Stimulated activated CD8-positive, alpha-beta memory T cell treated with anti-CD3 and anti-CD28 coated beads, Interleukin-12 subunit alpha, Interleukin-12 subunit beta, amount 100 ng/mL, for 1 hour (primary cell): Measurements from ENCODE around the gene SLC66A2.

Experiments
- DNase-seq: peaks from one replicate; pipeline ENCODE4 v3.0.0-alpha.2; 2020; ENCODE audit warnings: low read depth

SLC66A2 gene

DNA sequence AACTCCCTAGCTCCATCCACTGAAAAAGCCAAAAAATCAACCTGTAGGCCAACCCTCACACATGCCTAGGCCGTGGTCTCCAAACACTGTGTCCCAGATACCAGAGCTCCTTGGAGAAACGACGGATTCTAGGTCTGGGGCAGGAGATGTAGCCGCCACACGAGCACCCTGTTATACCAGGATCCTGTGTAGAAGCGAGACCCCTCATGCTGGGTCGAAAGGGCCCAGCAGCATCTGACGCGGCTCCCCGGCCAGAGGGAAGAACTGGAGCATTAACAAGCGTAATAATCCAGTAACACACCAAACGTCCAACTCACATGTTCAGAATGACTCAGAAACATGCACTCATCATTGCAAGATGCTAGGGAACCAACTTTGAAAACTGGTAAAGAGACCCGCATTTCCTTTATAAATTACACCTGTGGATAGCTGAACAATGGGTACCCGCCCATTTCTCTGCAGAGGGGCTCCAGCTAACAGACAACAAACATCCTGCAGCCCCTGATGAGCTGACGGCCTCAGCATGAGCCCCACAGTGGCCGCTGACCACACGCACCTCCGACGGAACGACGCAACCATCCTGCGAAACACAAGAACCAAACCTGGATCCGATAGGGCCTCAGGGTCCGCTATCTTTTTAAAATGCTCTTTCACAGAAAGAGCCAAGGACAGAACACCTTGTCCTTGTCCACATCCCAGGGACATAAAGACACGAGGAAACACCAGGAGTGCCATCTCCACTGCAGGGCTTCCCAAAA, 14.2 kb downstream of the SLC66A2 start:
- no peak for DNase-seq

DNA sequence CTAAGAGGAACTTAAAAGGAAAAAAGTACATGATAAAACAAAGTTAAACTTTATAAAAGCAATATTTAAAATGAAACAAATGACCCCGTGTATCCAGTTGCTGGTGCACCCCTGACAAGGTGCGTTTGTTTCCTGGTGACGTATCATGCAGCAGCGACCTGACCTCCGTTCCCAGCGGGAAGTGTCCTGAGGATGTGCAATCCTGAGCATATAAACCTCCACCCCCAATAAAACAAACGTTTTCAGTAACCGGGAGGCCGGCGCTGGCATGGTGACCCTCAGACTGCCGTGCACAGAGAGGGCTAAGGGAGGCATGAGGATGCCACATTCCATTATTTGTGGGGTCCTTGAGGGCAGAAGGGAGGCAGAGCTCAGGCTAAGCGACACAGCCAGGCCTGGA, 14.8 kb downstream of the SLC66A2 start:
- no peak for DNase-seq

DNA sequence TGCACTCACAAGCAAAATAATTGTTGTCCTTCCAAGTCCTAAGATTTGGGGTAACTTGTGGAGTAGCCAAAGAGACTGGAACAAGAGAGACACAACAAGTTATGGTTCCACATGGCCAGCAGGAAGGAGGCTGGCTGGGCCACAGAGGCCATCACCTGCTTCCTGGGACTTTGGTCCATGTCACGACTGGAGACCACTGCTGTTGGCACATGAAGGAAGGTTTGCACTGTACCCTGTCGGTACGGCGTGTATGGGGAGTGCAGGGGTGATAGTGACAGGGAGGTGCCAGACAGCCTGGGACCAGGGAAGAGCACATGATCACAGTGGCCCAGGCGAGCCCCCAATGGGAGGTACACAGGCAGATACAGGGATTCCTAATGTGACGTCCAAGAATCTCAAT, 15.5 kb downstream of the SLC66A2 start:
- no peak for DNase-seq

DNA sequence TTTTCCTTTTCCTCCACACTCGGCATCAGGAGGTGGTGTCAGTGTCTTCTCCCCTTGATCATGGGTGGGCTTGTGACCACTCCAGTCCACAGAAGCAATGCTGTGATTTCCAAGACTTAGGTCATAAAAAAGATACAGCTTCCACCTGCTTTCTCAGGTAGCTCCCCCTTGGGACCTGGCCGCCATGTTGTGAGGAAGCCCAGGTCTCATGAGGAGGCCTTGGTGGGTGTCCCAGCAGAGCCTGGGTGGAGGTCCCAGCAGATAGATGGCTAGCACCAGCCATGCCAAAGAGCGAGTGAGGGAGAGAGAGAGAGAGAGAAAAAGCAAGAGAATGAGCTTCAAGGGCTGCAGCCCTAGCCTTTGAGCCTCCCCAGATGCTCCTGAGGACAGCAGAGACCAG, 16.0 kb downstream of the SLC66A2 start:
- no peak for DNase-seq

DNA sequence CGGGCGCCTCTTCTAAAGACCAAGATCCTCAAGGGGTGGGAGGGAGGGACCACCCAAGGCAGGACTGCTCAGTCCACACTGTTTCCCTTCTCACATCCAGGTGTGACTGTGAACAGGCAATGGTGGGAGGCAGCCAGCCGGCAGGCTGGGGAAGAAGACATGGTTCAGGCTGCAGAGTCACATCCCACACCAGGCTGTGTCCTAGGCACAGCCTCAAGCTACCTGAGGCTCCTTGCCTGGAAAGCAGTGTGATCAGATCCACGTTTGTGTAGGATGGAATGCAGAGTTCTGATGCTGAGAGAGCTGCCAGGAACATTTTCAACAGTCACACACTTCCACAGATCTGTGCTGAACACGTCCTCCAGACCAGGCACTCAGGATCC, 16.4 kb downstream of the SLC66A2 start:
- DNase-seq, result no peak

DNA sequence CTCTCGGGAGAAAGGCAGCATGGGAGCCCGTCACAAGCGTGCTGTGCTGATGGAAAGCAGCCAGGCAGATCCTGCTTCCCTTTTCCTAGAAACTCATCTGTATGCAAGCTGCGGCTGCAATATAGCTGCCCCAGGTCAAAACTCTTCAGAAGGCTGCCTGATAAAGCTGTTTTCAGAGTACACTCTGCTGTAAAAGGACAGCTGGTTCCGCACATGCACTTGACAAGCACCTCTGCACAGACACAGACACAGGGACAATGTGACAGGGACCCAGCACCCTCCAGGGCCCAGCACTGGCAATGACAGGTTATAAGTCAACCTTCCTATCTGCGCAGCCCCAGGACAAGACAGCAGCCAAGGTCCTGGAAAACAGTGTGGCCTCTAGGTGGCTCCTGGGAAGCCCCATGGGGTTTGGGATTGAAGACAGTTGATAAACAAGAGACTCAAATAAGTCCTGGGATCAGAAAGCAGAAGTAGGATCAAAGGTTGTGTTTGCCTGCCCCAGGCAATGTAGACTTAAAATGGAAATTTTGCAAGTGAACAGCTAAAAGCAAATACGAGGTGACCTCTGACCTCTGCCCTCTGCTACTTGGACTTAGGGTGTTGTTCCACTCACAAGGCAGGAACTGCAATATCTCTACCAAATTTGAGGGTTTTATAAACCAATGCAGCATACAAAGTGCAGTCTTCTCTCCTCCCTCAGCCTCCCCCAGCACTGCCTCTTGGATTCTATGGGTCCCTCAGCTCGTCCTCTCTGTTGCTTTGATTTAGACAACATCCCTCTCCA, 16.9 kb downstream of the SLC66A2 start:
- no peak for DNase-seq

DNA sequence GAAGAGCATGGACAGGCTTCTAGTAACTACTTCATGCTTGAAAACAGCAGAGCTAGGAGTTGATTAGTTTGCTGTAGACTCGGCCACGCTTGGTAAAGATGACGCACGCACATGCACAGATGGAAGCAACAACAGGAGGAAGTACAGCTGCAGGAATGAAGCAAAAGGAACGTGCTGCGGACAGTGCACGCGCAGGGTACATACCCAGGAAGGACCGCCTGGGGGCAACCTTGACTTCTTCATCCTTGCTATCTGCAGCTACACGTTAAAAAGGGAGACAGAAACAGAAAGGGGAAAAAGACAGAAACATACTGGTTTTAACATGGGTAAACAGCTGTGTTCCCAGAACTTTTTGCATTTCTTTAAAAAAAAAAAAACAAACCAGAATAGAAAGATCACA, 17.7 kb downstream of the SLC66A2 start:
- no peak for DNase-seq

DNA sequence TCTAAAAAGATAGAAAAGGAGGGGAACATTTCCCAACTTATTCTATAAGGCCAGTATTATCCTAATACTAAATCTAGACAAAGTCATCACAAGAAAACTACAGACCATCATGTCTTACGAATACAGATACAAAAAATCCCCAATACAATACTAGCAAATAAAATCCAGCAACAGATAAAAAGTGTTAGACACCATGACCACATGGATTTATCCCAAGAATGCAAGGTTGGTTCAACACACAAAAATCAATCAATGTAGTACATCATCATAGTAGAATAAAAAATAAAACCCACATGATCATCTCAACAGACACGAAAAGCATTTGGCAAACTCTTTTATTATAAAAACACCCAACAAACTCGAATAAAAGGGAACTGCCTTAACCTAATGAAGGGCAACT, 18.5 kb downstream of the SLC66A2 start:
- no peak for DNase-seq

DNA sequence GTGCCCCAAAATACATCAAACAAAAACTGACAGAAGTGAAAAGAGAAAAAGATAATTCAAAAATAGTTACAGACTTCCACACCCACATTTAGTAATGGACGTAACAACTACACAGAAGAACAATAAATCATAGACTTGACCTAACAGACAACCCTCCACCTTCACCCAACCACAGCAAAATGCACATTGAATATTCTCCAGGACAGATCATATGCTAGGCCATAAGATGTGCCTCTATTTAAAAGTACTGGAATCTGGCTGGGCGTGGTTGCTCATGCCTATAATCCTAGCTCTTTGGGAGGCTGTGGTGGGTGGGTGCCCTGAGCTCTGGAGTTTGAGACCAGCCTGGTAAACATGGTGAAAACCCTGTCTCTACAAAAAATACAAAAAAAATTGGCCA, 20.0 kb downstream of the SLC66A2 start:
- no peak for DNase-seq

DNA sequence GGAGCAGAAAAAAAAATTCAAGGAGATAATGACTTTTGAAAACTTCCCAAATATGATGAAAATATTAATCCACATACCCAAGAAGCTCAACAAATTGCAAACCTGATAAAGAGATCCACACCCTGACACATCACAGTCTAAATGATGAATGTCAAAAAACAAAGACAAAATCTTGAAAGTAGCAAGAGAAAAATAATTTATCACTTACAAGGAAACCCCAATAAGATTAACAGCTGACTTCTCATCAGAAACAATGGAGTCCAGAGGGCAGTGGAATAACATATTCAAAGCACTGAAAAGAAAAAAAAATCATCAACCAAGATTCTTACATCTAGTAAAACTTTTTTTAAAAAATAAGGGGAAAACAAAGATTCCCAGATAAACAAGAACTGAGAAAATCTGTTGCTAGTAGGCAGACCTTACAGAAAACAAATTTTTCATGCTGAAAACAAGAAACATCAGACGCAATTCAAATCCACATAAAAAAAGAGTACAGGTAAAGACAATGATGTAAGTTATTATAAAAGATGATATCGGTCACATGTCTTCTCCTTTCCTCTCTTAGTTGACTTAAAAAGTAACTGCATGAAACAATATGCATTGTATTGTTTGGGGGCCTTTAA, 21.3 kb downstream of the SLC66A2 start:
- DNase-seq, result no peak

DNA sequence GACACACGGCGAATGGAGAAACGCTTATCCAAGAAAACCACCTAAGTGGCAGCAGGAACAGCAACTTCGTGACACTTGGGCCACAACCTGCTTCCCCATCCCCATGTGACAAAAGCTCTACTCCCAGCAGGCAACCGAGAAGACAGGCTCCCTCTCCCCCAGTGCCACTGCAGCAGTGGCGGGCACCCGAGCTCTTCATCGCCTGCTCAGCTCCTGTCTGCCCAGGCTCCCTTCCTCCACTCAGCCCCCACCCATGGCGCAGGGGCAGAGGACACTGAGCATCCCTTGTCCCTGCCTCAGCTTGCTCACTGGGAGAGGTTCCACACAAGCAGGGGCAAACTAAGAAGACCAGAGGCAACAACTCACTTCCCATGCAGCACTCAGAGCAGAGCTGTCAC, 22.9 kb downstream of the SLC66A2 start:
- no peak for DNase-seq

DNA sequence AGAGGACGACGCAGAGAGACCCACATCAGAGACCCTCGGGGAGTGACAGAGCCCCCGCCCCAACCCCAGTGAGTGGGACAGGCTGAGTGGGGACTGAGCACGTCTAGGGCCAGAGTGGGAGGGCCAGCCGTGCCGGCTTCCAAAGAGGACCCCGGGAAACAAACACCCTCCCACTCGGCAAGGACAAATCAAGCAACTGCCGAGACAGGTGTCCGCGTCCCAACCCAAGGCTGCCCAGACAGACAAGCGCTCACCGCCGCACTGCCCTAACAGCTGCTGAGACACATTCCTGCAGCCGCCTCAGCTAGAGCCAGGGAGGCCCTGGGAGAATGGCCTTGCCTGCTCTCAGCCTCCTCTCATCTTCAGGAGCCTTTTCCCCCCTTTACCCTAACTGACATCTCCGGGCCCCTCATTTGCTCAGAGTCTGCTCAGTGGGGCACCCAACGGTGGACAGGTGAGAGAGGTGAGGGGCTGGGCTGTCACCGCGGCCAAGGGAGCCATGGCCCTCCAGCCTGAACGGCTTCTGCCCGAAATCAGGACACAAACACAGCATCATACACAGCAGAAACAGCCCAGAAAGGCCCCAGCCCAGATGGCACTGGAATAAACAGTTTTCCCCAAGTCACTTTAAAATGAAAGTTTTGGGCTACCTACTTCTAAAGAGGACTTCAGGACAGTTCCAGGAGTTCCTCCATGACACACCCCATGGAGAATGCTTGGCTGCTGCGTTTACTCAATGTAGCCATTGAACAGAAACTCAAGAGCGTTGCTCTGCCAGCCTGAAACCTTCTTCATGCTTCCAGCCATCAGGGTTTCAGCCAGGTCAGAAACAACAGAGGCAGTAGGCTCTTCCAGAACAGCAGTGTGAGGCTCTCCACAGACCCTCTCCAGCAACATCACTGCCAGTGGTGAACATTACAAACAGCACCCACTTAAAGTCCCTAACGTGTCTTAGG, 23.6 kb downstream of the SLC66A2 start:
- no peak for DNase-seq

DNA sequence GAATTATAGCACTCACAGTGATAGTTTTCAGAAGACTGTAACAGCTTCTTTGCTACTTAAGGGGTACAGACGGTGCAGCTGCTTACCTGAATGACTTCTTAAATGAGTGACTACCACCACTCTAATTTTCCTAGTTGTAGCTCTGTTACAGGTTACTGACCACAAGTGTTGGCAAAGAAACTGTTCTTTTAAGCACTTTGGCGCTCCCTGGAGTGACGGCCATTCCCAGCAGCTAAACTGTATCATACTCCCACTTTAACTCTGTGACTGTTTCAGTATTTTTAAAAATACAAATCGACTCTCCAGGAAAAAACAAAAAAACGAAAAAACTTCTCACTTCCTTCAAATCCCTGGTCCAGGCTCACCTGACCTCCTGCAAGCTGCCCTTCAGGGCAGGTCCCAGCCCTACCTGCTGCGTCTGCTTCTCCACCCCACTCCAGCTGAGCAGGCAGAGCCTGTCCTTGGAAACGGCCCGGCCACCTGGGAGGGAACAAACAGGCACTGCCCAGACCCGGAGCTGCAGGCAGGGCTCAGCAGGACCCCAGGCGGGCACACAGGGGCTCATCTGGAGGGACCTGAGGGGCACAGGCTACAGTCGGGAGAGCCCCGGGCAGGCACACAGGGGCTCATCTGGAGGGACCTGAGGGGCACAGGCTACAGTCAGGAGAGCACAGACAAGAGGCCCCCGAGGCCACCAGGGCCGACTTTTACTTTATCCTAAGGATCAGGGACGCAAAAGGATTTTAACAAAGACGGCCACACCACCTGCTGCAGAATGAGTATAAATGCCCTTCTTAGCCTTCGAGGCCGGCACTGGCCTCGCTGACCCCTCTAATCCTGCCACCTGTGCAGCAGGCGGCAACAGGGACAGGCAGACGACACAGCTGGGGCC, 24.5 kb downstream of the SLC66A2 start:
- no peak for DNase-seq

DNA sequence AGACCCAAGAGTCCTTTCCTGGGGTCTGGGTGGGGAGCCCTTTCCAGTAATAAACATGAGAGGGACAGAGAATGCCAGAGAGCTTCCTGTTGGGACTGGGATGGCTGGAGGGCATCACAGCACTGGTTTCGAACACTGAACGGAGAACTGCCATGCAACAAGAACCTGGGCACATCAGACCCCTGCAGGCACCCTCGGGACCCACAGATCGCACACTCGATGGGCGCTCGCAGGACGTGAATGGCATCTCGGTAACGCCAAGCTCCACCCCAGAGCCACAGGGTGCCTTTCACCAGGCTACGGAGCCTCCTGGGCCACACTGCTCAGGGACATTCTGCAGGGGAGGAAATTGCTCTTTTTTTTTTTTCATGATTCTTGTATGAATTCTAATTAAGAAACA, 25.1 kb downstream of the SLC66A2 start:
- no peak for DNase-seq

DNA sequence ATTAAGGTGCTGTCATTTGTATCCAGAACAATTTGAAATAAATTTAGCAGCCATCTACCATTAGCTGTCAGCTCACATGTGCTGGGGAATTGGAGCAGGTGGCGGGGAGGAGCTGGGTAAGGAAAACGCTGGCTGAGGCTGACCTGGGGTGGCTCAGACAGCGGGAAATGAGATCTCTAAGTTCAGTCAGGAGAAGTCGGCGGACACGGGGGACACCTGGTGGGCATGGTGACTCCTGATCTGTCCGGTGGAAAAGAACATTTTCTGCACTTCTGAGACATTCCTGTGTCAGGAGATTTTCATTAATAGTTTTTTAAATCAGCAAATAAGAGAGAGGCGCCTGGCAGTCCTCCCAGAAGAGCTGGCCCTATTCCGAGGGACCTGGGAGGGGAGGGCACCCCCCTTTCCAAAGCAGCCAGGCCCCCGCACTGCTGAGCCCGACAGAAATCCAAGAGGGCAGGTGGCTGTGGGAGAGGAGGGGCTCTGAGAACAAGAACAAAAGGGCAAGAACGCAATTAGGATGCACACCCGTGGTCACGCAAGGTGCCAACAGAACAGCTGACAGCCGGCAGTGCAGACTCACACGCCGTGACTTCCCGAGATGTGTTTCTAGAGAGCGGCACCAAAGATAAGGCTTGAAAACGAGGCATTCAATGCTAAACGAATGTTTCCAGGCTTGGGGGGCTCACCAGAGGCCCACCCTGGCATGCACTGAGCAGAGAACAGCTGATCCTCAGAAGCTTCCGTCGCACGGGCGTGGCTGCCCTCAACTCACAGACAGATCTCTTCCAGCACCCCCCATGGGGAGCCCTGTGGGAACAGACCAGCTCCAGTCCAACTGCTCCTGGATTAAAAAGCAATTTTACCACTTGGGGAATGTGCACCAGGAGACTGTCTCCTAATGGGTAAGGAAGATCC, 26.4 kb downstream of the SLC66A2 start:
- DNase-seq, result no peak

DNA sequence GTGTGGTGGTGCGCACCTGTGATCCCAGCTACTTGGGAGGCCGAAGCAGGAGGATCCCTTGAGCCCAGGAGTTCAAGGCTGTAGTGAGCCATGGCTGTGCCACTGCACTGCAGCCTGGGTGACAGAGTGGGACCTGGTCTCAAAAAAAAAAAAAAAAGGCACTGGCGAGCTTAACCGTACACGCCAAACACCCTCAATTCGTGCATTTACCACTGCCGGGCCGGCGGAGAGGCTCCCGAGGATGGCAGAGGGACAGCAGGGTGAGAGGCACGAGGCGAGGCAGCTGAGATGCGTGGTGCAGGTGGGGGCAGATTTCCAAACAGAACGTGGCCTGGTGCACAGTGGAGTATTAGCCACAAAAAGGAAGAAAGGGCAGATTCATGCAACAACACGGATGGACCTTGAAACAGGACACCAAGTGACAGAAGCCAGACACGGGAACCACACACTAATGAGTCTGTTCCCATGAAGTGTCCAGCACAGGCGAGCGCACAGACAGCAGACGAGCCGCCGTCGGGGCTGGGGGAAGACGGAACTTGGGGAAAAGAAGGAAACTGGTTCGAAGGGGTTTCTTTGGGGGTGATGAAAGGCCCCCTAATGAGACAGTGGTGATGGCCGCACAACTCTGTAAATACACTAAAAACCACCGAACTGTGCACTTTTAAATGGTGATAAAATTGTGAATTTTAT, 27.4 kb downstream of the SLC66A2 start:
- DNase-seq, result no peak

DNA sequence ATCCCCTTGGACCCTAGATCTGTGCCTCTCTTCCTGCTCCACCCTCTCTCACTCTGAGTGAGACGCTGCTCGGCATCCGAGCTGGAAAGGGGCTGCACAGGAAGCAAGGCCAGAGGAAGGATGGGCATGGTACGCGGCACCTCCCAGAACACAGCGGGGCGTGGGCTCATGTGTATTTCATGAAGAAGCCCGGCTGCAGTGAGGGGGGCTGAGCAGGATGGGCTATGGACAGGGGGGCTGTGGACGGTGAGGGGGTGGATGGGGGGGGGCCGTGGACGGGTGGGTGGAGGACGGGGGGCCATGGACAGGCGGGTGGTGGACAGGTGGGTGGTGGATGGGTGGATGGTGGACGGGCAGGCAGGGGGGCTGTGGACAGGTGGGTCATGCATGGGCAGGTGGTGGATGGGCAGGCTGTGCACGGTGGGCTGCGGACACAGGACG, 28.5 kb downstream of the SLC66A2 start:
- DNase-seq, result no peak

DNA sequence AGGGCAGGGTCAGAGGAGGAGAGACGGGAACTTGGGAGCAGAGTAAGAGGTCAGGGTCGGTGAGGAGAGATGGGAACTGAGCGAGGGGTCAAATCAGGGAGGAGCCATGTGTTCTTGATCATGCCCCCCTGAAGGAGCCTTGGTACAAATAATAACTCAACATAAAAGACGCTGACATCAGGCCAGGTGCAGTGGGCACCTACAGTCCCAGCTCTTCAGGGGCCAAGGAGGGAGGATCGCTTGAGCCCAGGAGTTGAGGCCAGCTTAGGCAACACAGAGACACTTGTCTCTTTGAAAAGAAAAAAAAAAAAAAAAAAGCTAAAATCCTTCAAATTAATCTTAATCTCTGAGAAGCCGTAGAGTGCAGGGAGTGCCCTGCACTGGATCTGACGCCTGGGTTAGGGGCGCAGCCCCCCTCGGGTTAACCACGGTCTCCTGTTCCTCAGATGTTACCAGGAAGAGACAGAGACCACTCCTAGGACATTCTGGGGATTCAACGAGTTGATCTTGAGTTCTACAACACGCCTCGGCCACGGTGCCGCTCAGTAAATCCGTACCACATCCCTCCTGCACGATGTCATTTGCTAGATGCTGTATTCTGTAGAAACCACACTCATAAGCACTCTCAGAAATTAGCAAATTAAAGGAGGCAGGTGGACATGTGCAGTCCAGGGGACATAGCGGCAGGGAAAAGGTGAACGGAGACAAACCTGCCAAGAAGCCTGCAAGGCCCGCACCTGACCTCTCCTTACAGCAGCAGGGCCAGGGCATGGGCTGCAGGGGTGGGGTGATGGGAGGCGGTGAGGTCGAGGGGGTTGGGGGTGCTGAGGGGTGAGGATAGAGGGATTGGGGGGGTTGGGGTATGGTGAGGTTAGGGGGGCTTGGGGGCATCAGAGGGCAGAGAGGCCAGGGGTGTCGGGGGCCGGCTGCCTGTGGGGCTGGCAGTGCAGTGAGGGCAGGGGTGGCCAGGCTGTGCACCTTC, 29.2 kb downstream of the SLC66A2 start:
- DNase-seq, result no peak
